Fibroblast of lung (primary cell): ENCODE measurements around the gene NACA2. TPM values are rescaled to one million over a fixed set of nuclear protein-coding genes. Genes with fewer than 3 reads are reported as not detected.

Experiments used
- DNase-seq, 2 donors: peaks; one replicate each; pipeline versions ENCODE4 v3.0.0 to v3.0.0-alpha.2; 2010; ENCODE audit warnings: low read depth in 2 of 2
- H2AFZ ChIP-seq: 2 replicates; pipeline ENCODE4 v1.5.1; 2012; ENCODE audit warnings: low read length, control low read depth, inconsistent platforms
- H3K27ac ChIP-seq: 2 replicates; pipeline ENCODE4 v1.5.1; 2011; ENCODE audit warnings: low read length, control low read depth; ENCODE audit not compliant: insufficient read depth
- H3K27me3 ChIP-seq: 2 replicates; pipeline ENCODE4 v1.5.1; 2011; ENCODE audit warnings: mild to moderate bottlenecking, low read length; ENCODE audit not compliant: control insufficient read depth, insufficient read depth
- H3K36me3 ChIP-seq: 2 replicates; pipeline ENCODE4 v1.5.1; 2011; ENCODE audit warnings: low read length; ENCODE audit not compliant: control insufficient read depth, insufficient read depth
- H3K4me1 ChIP-seq: 2 replicates; pipeline ENCODE4 v1.5.1; 2011; ENCODE audit warnings: low read length; ENCODE audit not compliant: control insufficient read depth, insufficient read depth; ENCODE audit errors: extremely low read depth
- H3K4me2 ChIP-seq: 2 replicates; pipeline ENCODE4 v1.5.1; 2011; ENCODE audit warnings: low read length, control low read depth; ENCODE audit not compliant: insufficient read depth; ENCODE audit errors: extremely low read depth
- H3K4me3 ChIP-seq, 4 experiments: fragments of 200-600 bp in 1 of 4; sonication (generic) in 1 of 4; replicated peaks in 1 of 4; 2 replicates each; pipeline ENCODE4 v1.5.1; 2011 to 2016; ENCODE audit warnings: low read length in 4 of 4, low read depth in 3 of 4, mild to moderate bottlenecking in 3 of 4, control low read depth in 2 of 4, inconsistent platforms in 1 of 4, mixed read lengths in 1 of 4; ENCODE audit not compliant: insufficient read depth in 1 of 4; ENCODE audit errors: control extremely low read depth in 1 of 4
- H3K79me2 ChIP-seq: 2 replicates; pipeline ENCODE4 v1.5.1; 2012; ENCODE audit warnings: mild to moderate bottlenecking, low read length, inconsistent platforms; ENCODE audit not compliant: control insufficient read depth, insufficient read depth
- H3K9ac ChIP-seq: 2 replicates; pipeline ENCODE4 v1.5.1; 2011; ENCODE audit warnings: mild to moderate bottlenecking, low read length, control low read depth; ENCODE audit not compliant: insufficient read depth
- H3K9me3 ChIP-seq: 2 replicates; pipeline ENCODE4 v1.5.1; 2012; ENCODE audit warnings: low read depth, low read length; ENCODE audit not compliant: control insufficient read depth, insufficient read depth
- H4K20me1 ChIP-seq: 2 replicates; pipeline ENCODE4 v1.5.1; 2011; ENCODE audit warnings: low read length; ENCODE audit not compliant: control insufficient read depth, insufficient read depth; ENCODE audit errors: extremely low read depth
- CTCF ChIP-seq, 2 donors: IDR thresholded peaks in 1 of 2; conservative IDR thresholded peaks in 1 of 2; 1 replicate in 1 of 2; 2 replicates in 1 of 2; pipeline ENCODE4 v1.5.1; 2011 to 2012; ENCODE audit warnings: low read length in 2 of 2, control low read depth in 1 of 2, inconsistent platforms in 1 of 2, low read depth in 1 of 2, mild to moderate bottlenecking in 1 of 2
- EZH2 ChIP-seq: IDR thresholded peaks from 2 replicates; pipeline ENCODE4 v1.5.1; 2012; ENCODE audit warnings: low read length, control low read depth, mild to moderate bottlenecking; ENCODE audit errors: missing control alignments
- polyA plus RNA-seq, 2 donors: library from polyadenylated mRNA; depleted of rRNA in 1 of 2; stranded (reverse) in 1 of 2; unstranded in 1 of 2; fragments of >200 nt; gene quantifications; 2 replicates each; pipeline ENCODE4 v1.2.1, GENCODE V29; 2011 to 2012; ENCODE audit warnings: missing spikeins in 1 of 2
- total RNA-seq: library from RNA; depleted of rRNA; stranded (reverse); fragments of >200 nt; gene quantifications from 2 replicates; pipeline ENCODE4 v1.2.1, GENCODE V29; 2014

NACA2 gene
- total and polyA plus RNA-seq, 2 donors (not counting 1 experiment from before 2014, with no cell fraction given) = not detected

GRCh38 chr17:61595418-61596186, 4.6 kb upstream of the NACA2 start:
- Histone ChIP-seq H3K4me2 (no peak overlapping the region), H3K27ac (no peak overlapping the region), H2AFZ (no peak overlapping the region), H3K4me1 (no peaks in the 10 kb centered on the region), H3K27me3 (peaks cover 12% of the 10 kb centered on the region), H3K9me3 (no peaks in the 10 kb centered on the region), H3K79me2 (no peaks in the 10 kb centered on the region), H3K4me3 (no peak overlapping the region), H3K9ac (no peak overlapping the region), H4K20me1 (no peaks in the 10 kb centered on the region), H3K36me3 (no peaks in the 10 kb centered on the region)
- no peak for DNase-seq
- TF ChIP-seq CTCF (conservative IDR thresholded peaks at IDR 0.05 in 1 of 2, IDR thresholded peaks at IDR 0.05 in 1 of 2; ENCODE audit: low read depth in 1 of 2, low read length in 2 of 2) (no peak), EZH2 (no peak)

- Histone ChIP-seq H3K9ac (no peak overlapping the region), H4K20me1 (no peaks in the 10 kb centered on the region), H3K9me3 (no peaks in the 10 kb centered on the region), H2AFZ (no peak overlapping the region), H3K4me3 (no peak overlapping the region), H3K4me2 (no peak overlapping the region), H3K27me3 (peaks cover 16% of the 10 kb centered on the region), H3K4me1 (no peaks in the 10 kb centered on the region), H3K27ac (no peak overlapping the region), H3K79me2 (no peaks in the 10 kb centered on the region), H3K36me3 (no peaks in the 10 kb centered on the region)
- peak in 1 of 2 donors; percentile 12 for DNase-seq
- TF ChIP-seq EZH2 (no peak), CTCF (conservative IDR thresholded peaks at IDR 0.05 in 1 of 2, IDR thresholded peaks at IDR 0.05 in 1 of 2; ENCODE audit: low read depth in 1 of 2, low read length in 2 of 2) (no peak)
These were observed 3.3 kb upstream of the NACA2 start for GRCh38 chr17:61594294-61594825.

GRCh38 chr17:61593426-61593825, 2.4 kb upstream of the NACA2 start:
- Histone ChIP-seq H3K27ac (no peak overlapping the region), H3K9ac (no peak overlapping the region), H3K4me1 (no peaks in the 10 kb centered on the region), H3K79me2 (no peaks in the 10 kb centered on the region), H2AFZ (peak overlapping the region; percentile 43), H3K9me3 (no peaks in the 10 kb centered on the region), H4K20me1 (no peaks in the 10 kb centered on the region), H3K4me2 (no peak overlapping the region), H3K27me3 (peaks cover 10% of the 10 kb centered on the region), H3K36me3 (no peaks in the 10 kb centered on the region), H3K4me3 (no peak overlapping the region)
- DNase-seq = no peak
- no peak for TF ChIP-seq EZH2
- no peak for TF ChIP-seq CTCF (conservative IDR thresholded peaks at IDR 0.05 in 1 of 2, IDR thresholded peaks at IDR 0.05 in 1 of 2; ENCODE audit: low read depth in 1 of 2, low read length in 2 of 2)
